ENCODE measurements around the gene PADI3.

DNA sequence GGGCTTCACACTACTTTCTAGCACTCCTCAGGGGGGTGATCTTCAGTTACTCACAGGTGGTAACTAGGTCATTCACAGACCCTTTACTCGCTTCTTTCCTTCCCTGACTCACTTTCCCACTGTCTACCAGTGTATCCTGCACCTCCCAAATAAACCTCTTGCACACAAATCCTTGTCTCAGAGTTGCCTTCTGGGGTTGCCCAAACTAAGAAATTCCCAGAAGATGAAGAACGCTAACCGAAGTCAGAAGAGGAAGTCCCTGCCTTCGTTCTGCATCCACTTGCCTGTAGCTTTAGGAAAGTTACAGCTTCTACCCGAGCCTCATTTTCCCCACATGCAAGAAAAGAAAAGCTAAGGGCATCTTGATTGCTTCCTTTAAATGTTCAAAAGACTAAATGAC lies 47.2 kb downstream of the PADI3 start:
- TF ChIP-seq, protein P1, sequence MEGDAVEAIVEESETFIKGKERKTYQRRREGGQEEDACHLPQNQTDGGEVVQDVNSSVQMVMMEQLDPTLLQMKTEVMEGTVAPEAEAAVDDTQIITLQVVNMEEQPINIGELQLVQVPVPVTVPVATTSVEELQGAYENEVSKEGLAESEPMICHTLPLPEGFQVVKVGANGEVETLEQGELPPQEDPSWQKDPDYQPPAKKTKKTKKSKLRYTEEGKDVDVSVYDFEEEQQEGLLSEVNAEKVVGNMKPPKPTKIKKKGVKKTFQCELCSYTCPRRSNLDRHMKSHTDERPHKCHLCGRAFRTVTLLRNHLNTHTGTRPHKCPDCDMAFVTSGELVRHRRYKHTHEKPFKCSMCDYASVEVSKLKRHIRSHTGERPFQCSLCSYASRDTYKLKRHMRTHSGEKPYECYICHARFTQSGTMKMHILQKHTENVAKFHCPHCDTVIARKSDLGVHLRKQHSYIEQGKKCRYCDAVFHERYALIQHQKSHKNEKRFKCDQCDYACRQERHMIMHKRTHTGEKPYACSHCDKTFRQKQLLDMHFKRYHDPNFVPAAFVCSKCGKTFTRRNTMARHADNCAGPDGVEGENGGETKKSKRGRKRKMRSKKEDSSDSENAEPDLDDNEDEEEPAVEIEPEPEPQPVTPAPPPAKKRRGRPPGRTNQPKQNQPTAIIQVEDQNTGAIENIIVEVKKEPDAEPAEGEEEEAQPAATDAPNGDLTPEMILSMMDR (IDR thresholded peaks at IDR 0.05) = no peak
- no peak for TF ChIP-seq ZNF423 (CRISPR knock-in tag; IDR thresholded peaks at IDR 0.05)

Measured in WTC11 (cell line).